ENCODE data around the gene TNFAIP8. TPM values are rescaled to one million over a fixed set of nuclear protein-coding genes. Genes with fewer than 3 reads are reported as not detected.

The TNFAIP8 gene
- total RNA-seq, 1 donor from 2014 or later = 34.4 TPM

- no peak for TF ChIP-seq POLR2AphosphoS5 (IDR thresholded peaks at IDR 0.05; ENCODE audit: insufficient read depth in 1 of 2, low read depth in 1 of 2)
- no peak for TF ChIP-seq POLR2A (IDR thresholded peaks at IDR 0.05)
- TF ChIP-seq CTCF (IDR thresholded peaks at IDR 0.05) = no peak
- Histone ChIP-seq H3K4me1 (peaks cover 26% of the 10 kb centered on the region), H3K27me3 (no peaks in the 10 kb centered on the region), H3K27ac (no peak overlapping the region), H3K36me3 (no peaks in the 10 kb centered on the region), H3K9me3 (no peaks in the 10 kb centered on the region), H3K4me3 (no peak overlapping the region)
- no peak for DNase-seq (ENCODE audit: extremely low spot score in 2 of 2)
- intact Hi-C loops (cut with DNase I) = no loop called here
Observed at GRCh38 chr5:119345861-119346260, 10.0 kb upstream of the TNFAIP8 start.

GRCh38 chr5:119346394-119346793 lies 9.4 kb upstream of the TNFAIP8 start:
- no peak for DNase-seq (ENCODE audit: extremely low spot score in 2 of 2)
- Histone ChIP-seq H3K36me3 (no peaks in the 10 kb centered on the region), H3K27ac (no peak overlapping the region), H3K4me1 (peaks cover 26% of the 10 kb centered on the region), H3K4me3 (no peak overlapping the region), H3K27me3 (no peaks in the 10 kb centered on the region), H3K9me3 (no peaks in the 10 kb centered on the region)
- intact Hi-C loops (cut with DNase I) = no loop called here
- no peak for TF ChIP-seq POLR2AphosphoS5 (IDR thresholded peaks at IDR 0.05; ENCODE audit: insufficient read depth in 1 of 2, low read depth in 1 of 2)
- no peak for TF ChIP-seq CTCF (IDR thresholded peaks at IDR 0.05)
- no peak for TF ChIP-seq POLR2A (IDR thresholded peaks at IDR 0.05)

DNA sequence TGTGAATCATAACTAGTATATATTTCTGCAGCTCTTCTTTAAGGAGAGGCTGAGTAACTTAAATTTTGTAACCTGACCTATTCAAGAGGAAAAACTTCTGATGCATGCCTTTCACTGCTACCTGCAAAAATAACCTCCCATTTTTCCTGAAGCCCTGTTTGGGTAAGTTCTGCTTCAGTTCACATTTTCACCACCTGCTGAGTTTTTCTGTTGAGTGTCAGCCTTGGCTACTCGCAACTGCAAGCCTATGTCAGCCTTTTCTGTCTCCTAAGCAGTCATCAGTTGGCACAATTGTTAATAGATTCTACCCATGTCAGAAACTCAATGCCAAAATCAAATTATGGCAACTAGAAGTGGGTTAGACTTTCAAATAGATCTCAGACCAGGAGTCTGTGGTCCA lies 8.2 kb upstream of the TNFAIP8 start:
- Histone ChIP-seq H3K27me3 (no peaks in the 10 kb centered on the region), H3K36me3 (no peaks in the 10 kb centered on the region), H3K9me3 (no peaks in the 10 kb centered on the region), H3K27ac (no peak overlapping the region), H3K4me1 (peaks cover 19% of the 10 kb centered on the region), H3K4me3 (no peak overlapping the region)
- no peak for TF ChIP-seq POLR2A (IDR thresholded peaks at IDR 0.05)
- no peak for TF ChIP-seq CTCF (IDR thresholded peaks at IDR 0.05)
- no peak for TF ChIP-seq POLR2AphosphoS5 (IDR thresholded peaks at IDR 0.05; ENCODE audit: insufficient read depth in 1 of 2, low read depth in 1 of 2)
- no peak for DNase-seq (ENCODE audit: extremely low spot score in 2 of 2)
- intact Hi-C loops (cut with DNase I) = no loop called here

GRCh38 chr5:119347991-119348390 lies 7.8 kb upstream of the TNFAIP8 start:
- intact Hi-C loops (cut with DNase I) = no loop called here
- TF ChIP-seq CTCF (IDR thresholded peaks at IDR 0.05) (no peak), POLR2AphosphoS5 (IDR thresholded peaks at IDR 0.05; ENCODE audit: insufficient read depth in 1 of 2, low read depth in 1 of 2) (no peak), POLR2A (IDR thresholded peaks at IDR 0.05) (no peak)
- Histone ChIP-seq H3K27ac (no peak overlapping the region), H3K36me3 (no peaks in the 10 kb centered on the region), H3K4me3 (no peak overlapping the region), H3K4me1 (peaks cover 17% of the 10 kb centered on the region), H3K9me3 (no peaks in the 10 kb centered on the region), H3K27me3 (no peaks in the 10 kb centered on the region)
- no peak for DNase-seq (ENCODE audit: extremely low spot score in 2 of 2)

GRCh38 chr5:119353213-119353612 lies 2.6 kb upstream of the TNFAIP8 start:
- Histone ChIP-seq H3K9me3 (no peaks in the 10 kb centered on the region), H3K27ac (no peak overlapping the region), H3K36me3 (no peaks in the 10 kb centered on the region), H3K4me3 (no peak overlapping the region), H3K4me1 (peaks cover 47% of the 10 kb centered on the region), H3K27me3 (no peaks in the 10 kb centered on the region)
- TF ChIP-seq POLR2AphosphoS5 (IDR thresholded peaks at IDR 0.05; ENCODE audit: insufficient read depth in 1 of 2, low read depth in 1 of 2) (no peak), CTCF (IDR thresholded peaks at IDR 0.05) (no peak), POLR2A (IDR thresholded peaks at IDR 0.05) (no peak)
- no peak for DNase-seq (ENCODE audit: extremely low spot score in 2 of 2)
- intact Hi-C loops (cut with DNase I) = no loop called here

Measured in vagina (tissue), 2 donors.